Memory B cell (primary cell): Measurements from ENCODE around the gene ESPL1.
"Not testable (repeated sequence)": the region's sequence is repeated elsewhere in the genome, so short reads cannot be mapped to it uniquely, and the experiment has no call there.

Source experiments
- ATAC-seq: fragments of 150-1000 bp; cut with Tn5 transposase; 2 replicates; pipeline ENCODE4 v1.10.0; 2021; ENCODE audit warnings: low read depth, mild to moderate bottlenecking, moderate library complexity
- DNase-seq, 2 donors: peaks; one replicate each; pipeline ENCODE4 v3.0.0; 2022; ENCODE audit warnings: low spot score in 2 of 2
- H3K27ac Mint-ChIP-seq: one replicate; pipeline ENCODE4 v1.8.0; 2022; ENCODE audit warnings: mild to moderate bottlenecking, moderate library complexity, mixed read lengths
- H3K27me3 Mint-ChIP-seq: one replicate; pipeline ENCODE4 v1.8.0; 2022; ENCODE audit warnings: mixed read lengths
- H3K36me3 Mint-ChIP-seq: one replicate; pipeline ENCODE4 v1.8.0; 2022; ENCODE audit warnings: mild to moderate bottlenecking, mixed read lengths
- H3K4me1 Mint-ChIP-seq: one replicate; pipeline ENCODE4 v1.8.0; 2022; ENCODE audit warnings: mixed read lengths
- H3K4me3 Mint-ChIP-seq: one replicate; pipeline ENCODE4 v1.8.0; 2022; ENCODE audit warnings: mild to moderate bottlenecking, moderate library complexity, mixed read lengths
- H3K9me3 Mint-ChIP-seq: one replicate; pipeline ENCODE4 v1.8.0; 2022; ENCODE audit warnings: mixed read lengths

ESPL1 gene

DNA sequence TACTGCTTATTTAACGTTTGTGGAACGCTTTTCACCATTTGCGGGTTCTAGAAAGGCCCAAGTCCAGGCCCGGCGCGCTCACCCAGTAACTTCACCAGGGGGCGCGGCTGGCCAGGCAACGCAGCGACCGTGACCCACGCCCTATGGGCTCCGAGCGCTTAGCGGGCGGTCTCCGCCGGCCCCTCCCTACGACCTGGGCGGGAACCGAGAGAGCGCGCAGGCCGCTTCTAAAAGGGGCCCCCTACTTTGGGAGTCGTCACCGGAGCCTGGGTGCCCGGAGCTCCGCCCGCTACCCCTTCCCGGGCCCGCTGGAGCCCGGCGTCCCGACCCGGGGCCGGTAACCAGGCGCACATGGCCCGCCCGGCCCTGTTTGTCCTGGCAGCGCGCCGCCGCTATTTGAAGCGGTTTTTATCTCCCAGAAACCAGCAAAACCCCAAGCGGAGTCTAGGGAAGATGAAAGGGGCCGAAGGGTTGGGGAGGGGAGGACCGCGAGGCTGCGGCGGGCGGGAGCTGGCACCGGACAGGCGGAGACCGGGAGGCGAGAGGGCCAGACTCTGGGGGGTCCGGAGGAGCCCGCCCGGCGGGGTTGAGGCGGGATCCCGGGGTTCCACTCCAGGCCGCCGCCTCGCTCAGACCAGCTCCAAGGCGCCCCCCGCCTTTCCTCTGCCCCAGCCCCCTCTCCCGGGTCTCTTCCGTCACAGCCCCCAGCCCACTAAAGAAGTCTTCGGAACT is 56.8 kb downstream of the ESPL1 start:
- peaks cover 8% of the 10 kb centered on the region for H3K27me3 Mint-ChIP-seq
- H3K4me1 Mint-ChIP-seq, result peaks cover 26% of the 10 kb centered on the region
- ATAC-seq (peak; percentile 53), DNase-seq (peak; percentile 70 to 74)
- peak overlapping the region; percentile 86 for H3K27ac Mint-ChIP-seq
- no peaks in the 10 kb centered on the region for H3K36me3 Mint-ChIP-seq
- no peaks in the 10 kb centered on the region for H3K9me3 Mint-ChIP-seq
- peak overlapping the region; percentile 92 for H3K4me3 Mint-ChIP-seq

DNA sequence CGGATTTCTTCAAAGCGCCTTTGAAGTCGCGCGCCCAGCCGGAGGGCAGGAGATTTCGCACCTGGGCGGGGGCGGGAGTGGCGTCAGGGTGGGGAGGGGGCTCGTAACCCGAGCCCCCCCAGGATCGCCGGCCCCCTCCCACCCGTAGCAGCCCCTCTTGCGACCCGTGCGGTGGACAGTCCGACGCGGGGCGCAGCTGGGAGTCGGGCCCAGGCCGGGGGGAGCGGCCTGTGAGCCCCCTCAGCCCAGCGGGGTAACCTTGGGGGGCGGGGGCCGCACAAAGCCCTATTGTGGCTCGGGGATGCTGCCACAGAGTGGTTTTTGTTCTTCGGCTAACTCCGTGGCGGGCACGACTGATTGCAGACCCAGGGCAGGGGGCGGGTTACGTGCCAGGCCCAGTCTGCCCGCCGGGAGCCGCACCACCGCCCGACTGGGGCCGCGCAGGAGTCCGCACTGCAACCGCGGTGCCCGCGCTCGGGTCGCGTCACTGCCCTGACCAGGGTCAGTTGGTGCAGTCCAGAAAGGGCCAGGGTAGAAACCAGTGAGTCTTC is 57.5 kb downstream of the ESPL1 start:
- Mint-ChIP-seq H3K4me1 (peaks cover 24% of the 10 kb centered on the region), H3K4me3 (peak overlapping the region; percentile 92), H3K27me3 (peaks cover 11% of the 10 kb centered on the region), H3K36me3 (no peaks in the 10 kb centered on the region), H3K27ac (no peak overlapping the region), H3K9me3 (no peaks in the 10 kb centered on the region)
- no peak for ATAC-seq
- peak in 1 of 2 donors; percentile 40 for DNase-seq

DNA sequence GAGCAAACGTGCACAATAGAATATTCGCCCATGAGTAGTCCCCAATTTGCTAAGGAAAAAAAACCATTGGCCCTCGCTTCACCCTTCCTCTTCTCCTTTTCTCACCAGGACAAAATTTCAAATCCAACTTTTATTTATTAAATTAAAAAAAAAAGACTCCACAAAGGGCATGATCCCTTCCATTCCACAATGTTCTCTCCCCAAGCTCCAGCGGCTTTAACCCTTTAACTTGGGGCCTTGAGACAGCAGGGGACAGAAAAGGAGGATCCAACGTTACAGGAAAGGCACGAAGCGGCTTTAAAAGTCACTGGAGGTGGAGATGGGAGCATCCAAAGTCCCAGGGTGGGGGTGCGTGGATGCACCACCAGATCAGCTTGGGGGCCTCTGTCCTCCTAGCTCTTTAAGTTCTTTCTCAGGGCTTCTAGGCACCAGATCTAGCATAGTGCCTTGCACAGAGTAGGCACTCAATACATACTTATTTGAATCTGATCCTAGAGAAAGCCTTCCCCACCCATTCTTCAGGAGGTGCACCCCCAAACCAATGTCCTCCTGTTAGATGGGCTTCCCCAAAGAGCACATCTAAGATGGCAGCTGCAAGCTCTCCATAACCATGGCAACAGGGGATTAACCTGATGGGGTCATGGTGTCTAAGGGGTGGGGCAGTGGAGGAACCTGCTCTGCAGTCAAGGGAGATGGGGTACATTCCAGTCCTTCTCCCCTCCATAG is 58.5 kb downstream of the ESPL1 start:
- peaks cover 12% of the 10 kb centered on the region for H3K27me3 Mint-ChIP-seq
- H3K4me1 Mint-ChIP-seq, result peaks cover 16% of the 10 kb centered on the region
- DNase-seq (no peak), ATAC-seq (no peak)
- H3K36me3 Mint-ChIP-seq, result no peaks in the 10 kb centered on the region
- H3K9me3 Mint-ChIP-seq, result no peaks in the 10 kb centered on the region
- H3K27ac Mint-ChIP-seq, result no peak overlapping the region
- peak overlapping the region; percentile 76 for H3K4me3 Mint-ChIP-seq

DNA sequence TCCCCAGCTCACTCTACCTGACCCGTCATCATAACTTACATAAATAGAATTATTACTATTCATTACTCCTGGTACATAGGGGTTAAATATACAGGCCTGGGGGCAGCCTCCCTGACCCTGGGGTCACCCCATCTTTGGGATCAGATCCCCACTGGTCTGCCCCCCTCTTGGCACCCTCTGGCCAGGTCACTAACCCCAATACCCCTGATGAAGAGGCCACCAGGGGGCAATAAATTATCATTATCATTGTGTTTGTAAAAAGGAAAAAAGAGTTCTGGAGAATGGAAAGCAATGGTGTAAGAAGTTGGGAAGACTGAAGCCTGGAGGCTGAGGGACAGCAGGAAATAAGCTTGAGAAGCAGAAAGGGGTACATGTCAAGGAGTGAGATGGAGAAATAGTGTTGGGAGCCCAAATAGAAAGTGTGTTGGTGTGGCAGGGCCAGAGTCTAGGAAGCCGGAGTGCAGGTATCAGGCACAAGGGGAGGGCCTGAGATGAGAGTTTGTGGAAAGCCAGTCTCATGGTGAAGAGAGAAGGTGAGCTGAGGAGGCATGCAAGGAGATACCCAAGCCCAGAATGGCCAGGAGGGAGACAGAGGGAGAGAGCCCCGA is 59.4 kb downstream of the ESPL1 start:
- ATAC-seq (no peak), DNase-seq (no peak)
- Mint-ChIP-seq H3K36me3 (no peaks in the 10 kb centered on the region), H3K27ac (no peak overlapping the region), H3K4me3 (no peak overlapping the region), H3K27me3 (peaks cover 18% of the 10 kb centered on the region), H3K4me1 (peaks cover 14% of the 10 kb centered on the region), H3K9me3 (no peaks in the 10 kb centered on the region)

DNA sequence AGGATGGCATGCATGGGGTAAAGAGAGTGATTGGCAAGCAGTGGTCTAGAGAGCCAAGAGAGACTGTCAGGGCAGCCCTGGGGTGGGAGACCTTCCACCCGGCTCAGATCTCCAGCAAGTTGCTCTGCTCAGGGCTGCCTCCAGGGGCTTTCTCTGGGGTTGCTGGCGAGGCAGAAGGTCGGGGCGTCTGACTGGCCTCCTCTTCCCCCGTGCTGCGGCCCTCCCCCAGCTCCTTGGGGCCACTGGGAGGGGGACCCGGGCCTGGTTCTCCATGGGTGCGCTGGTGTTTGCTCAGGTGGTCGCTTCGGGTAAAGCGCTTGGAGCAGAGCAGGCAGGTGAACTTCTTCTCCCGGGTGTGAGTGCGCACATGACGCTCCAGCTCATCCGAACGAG is 59.9 kb downstream of the ESPL1 start:
- peaks cover 14% of the 10 kb centered on the region for H3K4me1 Mint-ChIP-seq
- H3K4me3 Mint-ChIP-seq, result no peak overlapping the region
- no peaks in the 10 kb centered on the region for H3K9me3 Mint-ChIP-seq
- H3K27ac Mint-ChIP-seq, result no peak overlapping the region
- H3K36me3 Mint-ChIP-seq, result no peaks in the 10 kb centered on the region
- no peak for DNase-seq
- ATAC-seq, result no peak
- peaks cover 18% of the 10 kb centered on the region for H3K27me3 Mint-ChIP-seq

GRCh38 chr12:53330671-53331070 is 62.6 kb downstream of the ESPL1 start:
- Mint-ChIP-seq H3K36me3 (no peaks in the 10 kb centered on the region), H3K4me1 (peaks cover 8% of the 10 kb centered on the region), H3K4me3 (no peak overlapping the region), H3K27me3 (peaks cover 36% of the 10 kb centered on the region), H3K27ac (no peak overlapping the region), H3K9me3 (no peaks in the 10 kb centered on the region)
- DNase-seq (no peak), ATAC-seq (no peak)

DNA sequence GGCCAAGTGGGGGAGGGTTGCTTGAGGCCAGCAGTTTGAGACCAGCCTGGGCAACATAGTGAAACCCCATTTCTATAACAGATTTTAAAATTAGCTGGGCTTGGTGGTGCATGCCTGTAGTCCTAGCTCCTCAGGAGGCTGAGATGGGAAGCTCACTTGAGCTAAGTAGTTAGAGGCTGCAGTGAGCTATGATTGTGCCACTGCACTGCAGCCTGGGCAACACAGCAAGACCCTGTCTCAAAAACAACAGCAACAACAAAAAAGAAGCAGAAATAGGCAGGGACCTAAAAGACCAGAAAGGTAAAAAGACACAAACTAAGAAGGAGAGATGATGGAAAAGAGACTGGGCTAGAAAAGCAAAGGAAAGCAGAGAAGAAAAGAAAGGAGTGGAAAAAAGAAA is 64.2 kb downstream of the ESPL1 start:
- not testable (repeated sequence) for H3K4me3 Mint-ChIP-seq, H3K36me3 Mint-ChIP-seq, H3K27ac Mint-ChIP-seq, DNase-seq, ATAC-seq, H3K9me3 Mint-ChIP-seq
- Mint-ChIP-seq H3K4me1 (peaks cover 14% of the 10 kb centered on the region), H3K27me3 (peaks cover 43% of the 10 kb centered on the region)

DNA sequence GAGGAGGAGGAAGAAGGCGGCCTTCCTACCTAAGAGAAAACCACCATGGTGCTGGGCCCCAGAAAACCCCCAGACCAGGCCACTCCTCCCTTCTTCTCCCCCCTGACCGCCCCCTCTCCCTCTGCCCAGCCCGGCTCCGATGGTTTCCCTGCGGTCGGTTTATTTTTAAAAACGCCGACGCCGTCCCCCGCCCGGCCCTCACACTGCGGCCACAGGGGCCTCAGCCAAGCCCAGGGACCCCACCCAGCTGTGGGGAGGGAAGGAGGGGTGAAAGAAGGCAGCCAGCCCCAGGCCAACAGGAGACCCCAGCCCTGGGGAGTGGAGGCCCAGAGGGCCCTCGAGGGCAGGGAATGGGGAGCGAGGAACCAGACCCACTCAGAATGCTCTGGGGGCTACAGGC is 64.6 kb downstream of the ESPL1 start:
- no peaks in the 10 kb centered on the region for H3K9me3 Mint-ChIP-seq

GRCh38 chr12:53333289-53333688 is 65.2 kb downstream of the ESPL1 start:
- H3K4me1 Mint-ChIP-seq, result peaks cover 14% of the 10 kb centered on the region
- no peak overlapping the region for H3K4me3 Mint-ChIP-seq
- H3K27me3 Mint-ChIP-seq, result peaks cover 44% of the 10 kb centered on the region
- no peaks in the 10 kb centered on the region for H3K9me3 Mint-ChIP-seq
- no peak for ATAC-seq
- no peak for DNase-seq
- H3K36me3 Mint-ChIP-seq, result no peaks in the 10 kb centered on the region
- H3K27ac Mint-ChIP-seq, result no peak overlapping the region

More for the DNA sequence above, 64.6 kb downstream of the ESPL1 start:
- Mint-ChIP-seq H3K36me3 (no peaks in the 10 kb centered on the region), H3K27ac (no peak overlapping the region), H3K27me3 (peaks cover 41% of the 10 kb centered on the region), H3K4me3 (no peak overlapping the region), H3K4me1 (peaks cover 12% of the 10 kb centered on the region)
- ATAC-seq (no peak), DNase-seq (no peak)

DNA sequence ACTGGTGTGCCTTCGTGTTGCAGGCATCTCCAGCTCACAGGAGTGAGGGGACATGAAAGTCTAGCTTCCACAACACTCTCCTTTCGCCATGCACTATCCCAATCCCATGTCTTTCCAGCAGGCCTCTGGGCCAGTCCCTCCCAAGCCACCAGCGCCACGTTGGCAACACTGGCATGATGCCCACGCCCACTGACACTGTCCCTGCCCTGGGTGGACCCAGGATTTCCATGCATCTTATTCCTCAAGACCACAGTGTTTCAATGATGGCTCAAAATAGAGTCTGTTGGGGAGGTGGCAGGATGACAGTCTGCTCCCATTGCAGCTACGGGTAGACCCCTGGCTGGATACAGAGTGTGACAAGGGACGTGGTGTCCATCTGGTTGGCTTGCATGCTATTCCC is 65.7 kb downstream of the ESPL1 start:
- peaks cover 46% of the 10 kb centered on the region for H3K27me3 Mint-ChIP-seq
- peaks cover 15% of the 10 kb centered on the region for H3K4me1 Mint-ChIP-seq
- no peak overlapping the region for H3K4me3 Mint-ChIP-seq
- no peaks in the 10 kb centered on the region for H3K9me3 Mint-ChIP-seq
- no peaks in the 10 kb centered on the region for H3K36me3 Mint-ChIP-seq
- no peak for ATAC-seq
- DNase-seq, result no peak
- H3K27ac Mint-ChIP-seq, result no peak overlapping the region

- no peaks in the 10 kb centered on the region for H3K9me3 Mint-ChIP-seq
- H3K36me3 Mint-ChIP-seq, result no peaks in the 10 kb centered on the region
- no peak for ATAC-seq
- no peak overlapping the region for H3K4me3 Mint-ChIP-seq
- no peak overlapping the region for H3K27ac Mint-ChIP-seq
- peaks cover 15% of the 10 kb centered on the region for H3K4me1 Mint-ChIP-seq
- peaks cover 45% of the 10 kb centered on the region for H3K27me3 Mint-ChIP-seq
- no peak for DNase-seq
Observed at GRCh38 chr12:53334822-53335221, 66.7 kb downstream of the ESPL1 start.

DNA sequence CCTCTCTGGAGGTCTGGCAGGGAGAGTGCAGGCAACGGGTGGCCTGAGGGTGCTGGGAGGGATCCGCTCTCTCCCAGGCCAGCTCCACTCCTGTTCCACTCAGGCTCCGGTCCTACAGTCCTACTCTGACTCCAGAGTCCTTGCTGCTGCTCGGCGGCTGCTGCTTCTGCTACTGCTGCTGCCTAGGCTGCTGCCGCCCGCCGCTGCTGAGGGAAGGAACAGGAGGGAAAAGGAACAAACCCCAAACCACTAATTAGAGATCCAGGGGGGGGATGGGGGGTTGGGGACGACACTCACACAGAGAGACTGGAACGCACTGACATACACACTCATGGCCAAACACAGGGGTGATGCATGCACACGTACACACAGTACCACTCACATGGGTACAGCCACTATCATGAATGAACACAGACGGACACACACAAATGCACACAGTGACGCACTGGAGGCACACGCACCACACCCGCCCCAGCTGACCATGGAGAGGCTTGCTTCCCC is 68.1 kb downstream of the ESPL1 start, which contains the start of gene SP7:
TSS of gene SP7 (minus strand) at position 174 of the 501 bp plus-strand sequence. CDS start 708 bp downstream, outside the sequence.
- Mint-ChIP-seq H3K4me3 (no peak within 1 kb of the TSS), H3K27me3 (peaks cover 43% of the 10 kb centered on the region), H3K27ac (peak within 1 kb of the TSS; percentile 45), H3K4me1 (peaks cover 15% of the 10 kb centered on the region), H3K9me3 (no peaks in the 10 kb centered on the region), H3K36me3 (no peaks in the 10 kb centered on the region)
- ATAC-seq (peak; percentile 91), DNase-seq (peak in 1 of 2 donors; percentile 23)

DNA sequence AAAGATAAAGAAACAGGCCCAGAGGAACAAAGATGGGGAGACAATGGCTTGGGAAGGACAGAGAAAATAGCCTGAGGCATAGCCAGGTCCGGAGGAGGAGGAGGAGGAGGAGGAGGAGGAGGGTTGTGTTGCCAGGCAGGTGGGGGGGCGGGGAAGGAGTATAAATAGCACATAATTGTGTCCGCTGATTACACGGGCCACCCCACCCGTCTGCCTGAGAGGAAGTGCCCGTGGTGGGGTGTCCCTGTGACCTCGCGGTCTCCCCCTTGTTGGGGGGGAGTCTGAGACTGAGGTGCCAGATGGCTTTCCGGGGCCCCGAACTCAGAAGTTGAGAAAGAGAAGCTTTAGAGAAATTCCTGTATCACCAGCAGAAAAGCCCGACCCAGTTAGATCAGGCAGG is 69.9 kb downstream of the ESPL1 start:
- DNase-seq, result no peak
- H3K27ac Mint-ChIP-seq, result no peak overlapping the region
- H3K4me1 Mint-ChIP-seq, result peaks cover 15% of the 10 kb centered on the region

GRCh38 chr12:53338916-53339315 is 70.8 kb downstream of the ESPL1 start:
- H3K9me3 Mint-ChIP-seq, result no peaks in the 10 kb centered on the region
- H3K27ac Mint-ChIP-seq, result no peak overlapping the region
- no peak for DNase-seq
- H3K4me1 Mint-ChIP-seq, result peaks cover 15% of the 10 kb centered on the region
- H3K36me3 Mint-ChIP-seq, result no peaks in the 10 kb centered on the region
- H3K4me3 Mint-ChIP-seq, result no peak overlapping the region
- ATAC-seq, result no peak
- H3K27me3 Mint-ChIP-seq, result peaks cover 34% of the 10 kb centered on the region

More for the DNA sequence above, 69.9 kb downstream of the ESPL1 start:
- Mint-ChIP-seq H3K36me3 (no peaks in the 10 kb centered on the region), H3K9me3 (no peaks in the 10 kb centered on the region), H3K4me3 (no peak overlapping the region), H3K27me3 (peaks cover 39% of the 10 kb centered on the region)
- no peak for ATAC-seq
